Measurements from ENCODE around the gene PRLH.

DNA sequence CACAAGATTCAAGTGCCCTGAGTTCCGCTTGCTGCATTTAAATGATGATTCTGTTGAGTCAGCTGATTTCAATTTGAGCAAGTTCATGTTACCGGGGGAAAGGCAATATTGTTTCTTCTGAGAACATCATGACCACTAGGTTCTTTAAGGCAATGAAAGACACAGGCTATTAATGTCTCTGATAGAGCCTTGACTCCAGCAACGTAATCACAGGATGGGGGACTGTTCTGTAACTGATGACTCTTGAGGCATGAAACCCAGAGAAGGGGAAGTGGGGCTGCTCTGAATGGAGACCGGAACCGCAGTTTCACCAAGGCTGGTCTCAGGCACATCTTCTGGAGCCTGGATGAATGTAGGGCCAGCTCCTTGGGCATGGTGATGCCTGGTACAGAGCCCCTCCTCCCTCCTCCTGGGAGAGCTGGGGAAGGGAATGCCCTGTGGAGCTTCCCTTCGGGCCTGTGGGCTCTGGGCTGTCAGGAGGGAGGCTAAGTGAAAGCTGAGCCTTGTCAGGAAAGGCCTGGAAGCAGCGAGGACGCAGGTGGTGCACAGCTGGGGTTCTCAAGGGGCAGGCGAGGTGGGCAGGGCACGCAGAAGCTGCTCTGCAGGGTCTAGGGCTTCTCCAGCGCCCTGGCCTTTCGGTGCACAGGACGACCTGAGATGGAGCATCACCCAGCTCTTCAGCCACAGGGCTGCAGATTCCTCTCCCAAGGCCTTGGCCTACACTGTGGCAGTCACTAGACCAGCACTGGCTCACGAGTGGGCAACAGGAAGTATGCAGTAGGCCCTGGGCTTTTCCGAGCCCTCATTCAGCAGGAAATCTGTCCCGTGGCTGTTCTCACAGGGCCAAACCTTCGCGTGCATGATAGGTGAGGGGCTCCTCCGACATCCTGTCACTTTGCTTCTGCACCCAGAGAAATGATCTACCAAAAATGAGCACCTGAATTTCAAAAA is 36.6 kb upstream of the PRLH start:
- no peak for TF ChIP-seq POLR2A (IDR thresholded peaks at IDR 0.05)
- TF ChIP-seq, protein P1, sequence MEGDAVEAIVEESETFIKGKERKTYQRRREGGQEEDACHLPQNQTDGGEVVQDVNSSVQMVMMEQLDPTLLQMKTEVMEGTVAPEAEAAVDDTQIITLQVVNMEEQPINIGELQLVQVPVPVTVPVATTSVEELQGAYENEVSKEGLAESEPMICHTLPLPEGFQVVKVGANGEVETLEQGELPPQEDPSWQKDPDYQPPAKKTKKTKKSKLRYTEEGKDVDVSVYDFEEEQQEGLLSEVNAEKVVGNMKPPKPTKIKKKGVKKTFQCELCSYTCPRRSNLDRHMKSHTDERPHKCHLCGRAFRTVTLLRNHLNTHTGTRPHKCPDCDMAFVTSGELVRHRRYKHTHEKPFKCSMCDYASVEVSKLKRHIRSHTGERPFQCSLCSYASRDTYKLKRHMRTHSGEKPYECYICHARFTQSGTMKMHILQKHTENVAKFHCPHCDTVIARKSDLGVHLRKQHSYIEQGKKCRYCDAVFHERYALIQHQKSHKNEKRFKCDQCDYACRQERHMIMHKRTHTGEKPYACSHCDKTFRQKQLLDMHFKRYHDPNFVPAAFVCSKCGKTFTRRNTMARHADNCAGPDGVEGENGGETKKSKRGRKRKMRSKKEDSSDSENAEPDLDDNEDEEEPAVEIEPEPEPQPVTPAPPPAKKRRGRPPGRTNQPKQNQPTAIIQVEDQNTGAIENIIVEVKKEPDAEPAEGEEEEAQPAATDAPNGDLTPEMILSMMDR (IDR thresholded peaks at IDR 0.05): no peak
